IPS-NIHi7 (cell line): Measurements from ENCODE around the gene E2F4.

Experiments
- DNase-seq: peaks from one replicate; pipeline ENCODE4 v3.0.0; 2012; ENCODE audit warnings: mixed read lengths; ENCODE audit errors: extremely low spot score

Gene E2F4

GRCh38 chr16:67173808-67174705 lies 17.9 kb upstream of the E2F4 start:
- DNase-seq, result peak; percentile 50

DNA sequence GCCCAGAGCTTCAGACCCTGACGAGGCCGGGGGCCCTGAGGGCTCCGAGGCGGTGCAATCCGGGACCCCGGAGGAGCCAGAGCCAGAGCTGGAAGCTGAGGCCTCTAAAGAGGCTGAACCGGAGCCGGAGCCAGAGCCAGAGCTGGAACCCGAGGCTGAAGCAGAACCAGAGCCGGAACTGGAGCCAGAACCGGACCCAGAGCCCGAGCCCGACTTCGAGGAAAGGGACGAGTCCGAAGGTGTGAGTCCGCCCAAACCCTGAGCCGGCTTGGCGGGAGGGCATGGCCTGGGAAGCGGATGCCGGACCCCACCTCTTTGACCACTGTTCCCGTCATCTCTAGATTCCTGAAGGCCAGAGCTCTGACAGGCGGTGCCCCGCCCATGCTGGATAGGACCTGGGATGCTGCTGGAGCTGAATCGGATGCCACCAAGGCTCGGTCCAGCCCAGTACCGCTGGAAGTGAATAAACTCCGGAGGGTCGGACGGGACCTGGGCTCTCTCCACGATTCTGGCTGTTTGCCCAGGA lies 17.2 kb upstream of the E2F4 start:
- DNase-seq, result no peak

DNA sequence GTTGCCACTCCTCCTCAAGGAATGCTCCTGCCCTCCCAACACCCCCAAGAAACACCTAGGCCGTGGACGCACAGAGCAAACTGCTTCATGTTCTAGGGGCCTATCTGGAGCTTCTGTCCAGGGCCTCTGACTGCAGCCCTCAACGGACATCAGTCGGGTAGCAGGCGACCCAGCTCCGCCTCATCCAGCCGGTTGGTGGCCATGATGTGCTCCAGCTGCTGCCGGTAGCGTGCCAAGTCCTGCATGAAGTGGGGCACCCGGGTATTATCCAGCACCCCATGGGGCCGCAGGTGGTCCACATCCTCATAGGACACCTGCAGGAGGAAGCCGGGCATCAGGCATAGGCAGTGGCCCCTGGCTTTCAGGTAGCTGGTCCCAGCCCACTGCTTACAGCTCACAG lies 15.3 kb upstream of the E2F4 start:
- DNase-seq, result no peak

DNA sequence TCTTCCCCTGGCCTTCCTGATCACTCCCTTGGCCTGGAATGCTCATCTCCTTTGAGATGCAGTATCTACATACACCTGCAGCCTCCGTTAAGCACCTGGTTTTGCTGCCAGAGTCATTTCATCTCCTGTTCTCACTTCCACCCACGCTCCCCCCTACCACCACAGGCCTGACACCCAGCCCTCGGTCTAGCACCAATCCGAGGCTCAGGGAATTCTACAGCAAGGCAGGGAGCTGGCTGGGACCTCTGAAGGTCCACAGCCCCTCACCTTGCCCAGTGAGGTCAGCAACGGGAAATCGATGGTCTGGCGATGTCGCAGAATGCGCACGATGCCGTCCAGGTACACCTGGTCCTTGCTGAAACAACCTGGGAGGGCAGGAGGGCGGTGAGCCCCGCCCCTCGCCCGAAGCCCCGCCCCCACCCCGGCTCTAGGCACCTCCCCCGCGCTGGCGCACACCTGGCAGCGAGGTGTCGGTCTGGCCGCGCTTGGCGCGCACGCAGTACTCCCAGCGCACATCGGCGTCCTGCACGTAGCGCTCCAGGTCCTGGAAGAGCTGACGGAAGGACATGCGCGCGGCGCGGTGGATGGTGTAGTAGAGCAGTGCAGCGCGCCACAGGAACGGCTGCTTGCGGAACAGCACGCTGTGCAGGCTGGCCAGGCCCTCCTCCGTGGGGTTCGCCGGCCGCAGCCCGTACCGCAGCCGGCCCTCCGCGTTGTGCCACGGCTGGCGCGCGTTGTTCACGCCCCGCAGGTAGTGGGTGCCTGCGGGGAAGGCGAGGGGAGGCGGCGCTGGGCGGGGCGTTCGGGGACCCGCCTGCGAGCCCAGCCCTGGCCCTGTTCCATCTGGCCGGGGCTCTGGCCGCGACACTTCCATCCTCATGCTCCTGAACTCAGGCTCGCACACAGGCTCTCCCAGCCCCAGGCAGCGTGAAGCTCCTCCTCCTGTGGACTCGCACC lies 13.9 kb upstream of the E2F4 start:
- DNase-seq, result peak; percentile 91

DNA sequence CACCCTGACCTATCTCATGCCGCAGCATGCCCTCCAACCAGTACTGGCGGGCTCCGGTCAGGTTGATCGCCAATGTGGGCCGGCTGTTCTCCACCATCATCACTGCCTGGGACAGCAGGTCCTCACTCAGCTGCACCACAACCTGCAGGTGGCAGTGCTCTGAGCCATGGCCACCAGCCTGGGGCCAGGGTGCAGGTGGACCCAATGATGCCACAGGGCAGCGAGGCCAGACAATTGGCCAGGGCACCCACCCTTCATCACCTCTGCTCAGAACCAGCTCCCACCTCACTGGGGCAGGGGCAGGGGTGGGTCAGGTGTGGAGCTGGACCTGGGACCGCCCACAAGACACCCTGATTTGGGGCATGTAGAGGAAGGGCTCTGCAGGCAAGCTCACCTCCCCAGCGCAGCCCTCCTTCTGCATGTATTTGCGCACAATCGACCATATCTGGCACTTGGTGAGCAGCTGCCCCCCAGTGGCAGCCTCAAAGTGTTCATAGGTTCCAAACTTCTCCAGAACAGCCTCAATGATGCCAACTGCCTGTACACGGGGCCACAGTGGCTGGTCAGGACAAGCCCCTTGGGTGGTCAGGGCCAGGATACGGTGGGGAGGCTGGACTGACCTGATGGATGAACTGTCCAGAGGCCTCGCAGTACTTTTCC lies 12.4 kb upstream of the E2F4 start:
- no peak for DNase-seq

DNA sequence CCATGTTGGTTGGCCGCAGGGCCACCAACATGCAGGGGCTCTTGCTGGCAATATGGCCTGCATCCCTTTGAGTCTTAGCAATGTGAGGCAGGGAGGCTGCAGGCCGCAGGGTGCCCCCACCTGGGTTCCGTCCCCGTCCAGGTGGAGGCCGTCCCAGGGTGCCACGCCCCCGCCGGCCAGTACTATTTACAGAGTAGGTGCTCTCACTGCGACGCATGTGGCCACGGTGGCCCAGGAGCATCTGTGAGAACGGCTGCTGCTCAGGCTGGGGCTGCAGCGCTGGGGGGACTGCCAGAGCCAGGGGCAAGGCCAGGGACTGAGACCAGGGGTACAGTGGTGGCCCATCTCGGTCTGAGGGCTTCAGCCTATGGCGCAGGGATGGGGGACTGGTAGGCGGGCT lies 11.8 kb upstream of the E2F4 start:
- DNase-seq, result no peak

- no peak for DNase-seq
Observed at GRCh38 chr16:67181346-67181745, 10.6 kb upstream of the E2F4 start.

DNA sequence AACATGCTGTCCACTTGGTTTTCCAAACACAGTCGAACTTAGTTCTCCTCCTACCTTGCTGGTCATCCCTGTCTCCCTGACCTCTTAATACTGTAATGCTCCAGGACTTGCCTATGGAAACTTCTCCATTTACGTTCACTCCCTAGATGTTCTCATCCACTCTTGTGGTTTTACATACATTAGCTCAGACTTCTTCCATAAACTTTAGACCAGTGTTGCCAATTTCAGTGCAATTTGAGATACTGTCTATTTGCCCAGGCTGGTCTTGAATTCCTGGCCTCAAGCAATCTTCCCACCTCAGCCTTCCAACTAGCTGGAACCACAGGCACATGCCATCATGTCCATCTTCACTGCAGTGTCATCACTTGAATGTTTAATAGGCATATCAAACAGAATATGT lies 9.7 kb upstream of the E2F4 start:
- no peak for DNase-seq

GRCh38 chr16:67183284-67183626 lies 8.7 kb upstream of the E2F4 start:
- no peak for DNase-seq

DNA sequence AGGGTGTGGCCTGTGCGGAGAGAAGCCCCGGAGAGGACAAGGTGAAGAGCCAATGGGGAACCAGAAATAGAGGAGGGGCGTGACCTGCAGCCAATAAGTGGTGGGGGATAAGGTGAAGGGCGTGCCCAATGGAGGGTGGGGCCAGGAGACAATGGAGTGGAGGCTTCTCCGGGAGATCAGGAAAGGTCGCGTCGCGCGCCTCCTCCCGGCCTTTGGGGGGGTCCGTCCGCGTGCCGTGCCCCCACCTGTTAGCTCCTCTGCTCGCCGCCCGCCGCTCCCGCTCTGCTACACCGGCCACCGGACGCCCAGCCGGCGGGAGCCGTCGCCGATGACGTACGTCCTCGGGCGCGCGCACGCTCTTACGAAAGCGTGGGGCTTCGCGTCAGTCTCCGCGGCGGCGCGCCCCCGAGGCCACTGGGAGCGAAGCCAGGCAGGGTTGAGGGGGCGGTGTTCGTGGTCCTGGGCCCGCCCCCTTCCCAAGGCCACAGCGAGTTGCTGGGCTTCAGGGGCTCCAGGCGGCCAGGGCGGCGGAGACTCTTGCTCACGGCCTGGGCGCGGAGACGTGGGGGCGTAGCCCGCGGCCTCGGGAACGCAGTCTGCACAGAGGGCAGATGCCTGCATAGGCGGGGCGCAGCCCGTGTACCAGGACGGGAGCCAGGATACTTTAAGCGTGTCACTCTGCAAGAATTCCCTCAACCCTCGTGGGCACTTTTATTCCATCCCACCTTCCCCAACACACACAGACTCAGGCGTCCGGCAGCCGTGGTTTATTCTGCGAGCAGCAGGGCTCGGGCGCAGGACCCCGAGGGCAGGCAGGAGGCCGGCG lies 8.1 kb upstream of the E2F4 start, which contains the start of gene MATCAP1:
TSS of gene MATCAP1 (minus strand) at position 337 of the 826 bp plus-strand sequence. CDS start 3,353 bp downstream, outside the sequence.
- peak; percentile 98 for DNase-seq

DNA sequence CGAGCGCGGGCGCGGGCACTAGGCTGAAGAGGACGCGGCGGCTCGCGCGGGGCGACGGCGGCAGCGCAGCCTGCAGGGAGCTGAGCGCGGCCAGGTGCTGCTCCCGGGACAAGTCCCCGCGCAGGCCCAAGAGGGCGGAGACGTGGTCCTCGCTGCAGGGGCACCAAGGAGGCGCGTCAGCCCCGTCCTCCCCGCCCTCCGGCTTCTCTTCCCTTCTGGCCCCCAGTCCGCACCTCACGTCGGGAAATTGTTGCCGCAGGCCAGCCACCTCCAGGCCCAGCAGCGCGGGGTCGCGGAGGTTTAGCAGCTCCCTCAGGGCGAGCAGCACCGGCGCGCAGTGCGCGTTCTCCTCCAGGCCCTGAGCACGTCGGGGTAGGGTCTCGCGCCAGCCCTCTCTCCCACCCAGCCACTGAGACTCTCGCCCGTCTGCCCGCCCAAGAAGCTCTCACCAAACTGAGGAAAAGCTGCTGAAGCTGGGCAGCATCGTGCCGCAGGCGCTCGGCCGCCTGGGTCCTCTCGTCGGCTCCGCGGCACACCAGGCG lies 7.4 kb upstream of the E2F4 start:
- DNase-seq, result no peak

- peak; percentile 79 for DNase-seq
Observed at GRCh38 chr16:67184995-67185650, 6.8 kb upstream of the E2F4 start.

DNA sequence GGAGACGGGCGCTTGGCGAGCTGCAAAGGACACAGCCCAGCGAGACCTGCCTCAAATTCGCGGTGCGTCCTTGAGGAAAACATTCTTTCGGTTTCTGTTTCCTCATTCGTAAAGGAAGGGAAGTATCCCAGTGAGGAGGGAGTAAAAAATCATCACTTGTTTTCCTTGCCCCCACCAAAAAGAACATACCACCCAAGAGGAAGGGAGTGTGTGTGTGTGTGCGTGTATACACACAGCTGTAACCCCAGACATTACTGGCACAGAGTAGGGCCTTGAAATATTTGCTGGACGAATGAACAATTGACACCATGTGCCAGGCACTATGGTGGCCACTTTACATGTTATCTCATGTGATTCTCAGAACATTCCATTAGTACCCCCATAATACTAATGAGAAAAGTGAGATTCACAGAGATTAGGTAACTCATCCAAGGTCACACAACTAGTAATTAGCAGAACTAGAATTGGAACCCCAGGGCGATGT lies 6.3 kb upstream of the E2F4 start:
- no peak for DNase-seq

DNA sequence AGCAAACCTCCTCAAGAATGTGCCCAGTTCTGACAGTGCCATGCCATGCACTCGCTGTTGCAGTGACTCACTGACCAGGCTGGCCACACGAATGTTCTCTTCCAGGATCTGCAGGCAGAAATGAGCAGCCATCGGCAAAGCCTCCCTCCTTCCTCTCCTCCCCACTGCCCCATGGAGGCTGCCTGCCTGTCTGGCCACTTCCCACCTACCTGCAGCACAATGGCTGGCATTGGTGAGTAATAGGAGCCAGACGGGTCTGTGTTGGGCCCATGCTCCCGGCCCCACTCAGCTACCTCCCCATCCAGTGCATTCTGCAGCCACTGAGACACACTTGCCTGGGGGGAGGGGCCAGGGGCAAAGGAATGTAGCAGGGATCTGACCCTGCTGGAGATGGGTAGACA lies 5.4 kb upstream of the E2F4 start:
- no peak for DNase-seq

GRCh38 chr16:67187175-67187890 lies 4.6 kb upstream of the E2F4 start:
- DNase-seq, result no peak

- no peak for DNase-seq
Observed at GRCh38 chr16:67188323-67188722, 3.6 kb upstream of the E2F4 start.

DNA sequence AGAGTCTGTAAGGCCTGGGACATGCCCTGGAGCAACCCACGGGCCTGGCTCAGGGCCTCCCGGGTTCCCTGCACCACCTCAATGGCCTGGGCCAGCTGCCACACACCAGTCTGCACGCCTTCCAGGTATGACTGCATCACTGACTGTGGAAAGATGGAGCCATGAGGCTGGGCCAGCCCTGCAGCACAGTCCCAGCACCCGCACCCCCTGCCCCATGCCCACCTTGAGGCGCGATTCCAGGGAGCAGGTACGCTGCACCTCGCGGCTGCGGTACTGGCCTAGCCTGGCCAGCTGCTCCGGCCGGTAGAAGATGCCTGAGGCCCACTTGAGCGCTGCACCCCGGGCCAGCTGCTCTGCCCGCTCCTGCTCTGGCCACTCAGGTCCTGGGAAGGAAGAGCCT lies 3.2 kb upstream of the E2F4 start:
- DNase-seq, result no peak

DNA sequence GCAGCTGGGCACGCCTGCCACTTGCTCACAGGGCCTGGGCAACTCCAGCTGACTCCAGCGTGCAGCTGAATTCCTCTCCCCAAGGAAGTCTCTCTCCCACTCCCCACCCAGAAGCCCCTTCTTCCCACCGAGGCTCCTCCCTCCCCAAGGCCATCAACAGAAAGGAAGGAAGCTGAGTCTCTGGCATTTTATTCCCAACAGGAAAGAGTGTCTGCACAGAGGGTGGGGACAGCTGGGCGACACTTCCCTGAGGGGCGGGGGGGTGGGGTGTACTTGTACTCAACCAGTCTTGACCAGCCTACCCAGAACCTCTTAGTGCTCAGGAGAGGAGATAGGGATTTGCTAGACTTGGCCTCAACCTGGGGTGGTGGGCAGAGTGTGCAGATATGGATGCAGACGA lies 1.9 kb upstream of the E2F4 start, which contains the start of gene EXOC3L1:
TSS of gene EXOC3L1 (minus strand) at position 96 of the 400 bp plus-strand sequence. CDS start 460 bp downstream, outside the sequence.
- DNase-seq, result no peak
